HG03103 (cell line): ENCODE results near the gene PYCR2.
"Not testable (repeated sequence)": the region's sequence is repeated elsewhere in the genome, so short reads cannot be mapped to it uniquely, and the experiment has no call there.

Experiments used
- ATAC-seq: cut with Tn5 transposase; IDR thresholded peaks from one replicate; pipeline ENCODE4 v1.9.1; 2021; ENCODE audit warnings: low read depth; ENCODE audit not compliant: unreplicated experiment

Gene PYCR2

DNA sequence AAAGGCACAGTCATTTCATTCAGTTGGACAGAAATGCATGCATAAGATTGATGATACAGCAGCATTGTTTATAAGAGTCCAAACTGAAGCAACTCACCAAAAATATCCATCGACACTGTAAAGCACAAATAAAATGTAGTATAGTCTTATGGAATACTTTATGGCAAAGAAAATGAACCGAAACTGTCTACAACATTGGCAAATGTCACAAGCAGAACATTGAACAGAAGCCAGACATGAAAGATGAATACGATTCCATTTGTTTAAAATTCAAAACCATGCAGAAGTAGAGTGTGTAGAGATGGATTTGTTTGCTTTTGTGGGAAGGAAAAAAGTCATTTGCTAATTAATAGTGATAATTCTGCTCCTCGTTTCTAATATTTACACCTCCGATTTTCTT is 27.6 kb downstream of the PYCR2 start:
- no peak for ATAC-seq

- no peak for ATAC-seq
These were observed 31.7 kb downstream of the PYCR2 start for GRCh38 chr1:225892307-225892706.

DNA sequence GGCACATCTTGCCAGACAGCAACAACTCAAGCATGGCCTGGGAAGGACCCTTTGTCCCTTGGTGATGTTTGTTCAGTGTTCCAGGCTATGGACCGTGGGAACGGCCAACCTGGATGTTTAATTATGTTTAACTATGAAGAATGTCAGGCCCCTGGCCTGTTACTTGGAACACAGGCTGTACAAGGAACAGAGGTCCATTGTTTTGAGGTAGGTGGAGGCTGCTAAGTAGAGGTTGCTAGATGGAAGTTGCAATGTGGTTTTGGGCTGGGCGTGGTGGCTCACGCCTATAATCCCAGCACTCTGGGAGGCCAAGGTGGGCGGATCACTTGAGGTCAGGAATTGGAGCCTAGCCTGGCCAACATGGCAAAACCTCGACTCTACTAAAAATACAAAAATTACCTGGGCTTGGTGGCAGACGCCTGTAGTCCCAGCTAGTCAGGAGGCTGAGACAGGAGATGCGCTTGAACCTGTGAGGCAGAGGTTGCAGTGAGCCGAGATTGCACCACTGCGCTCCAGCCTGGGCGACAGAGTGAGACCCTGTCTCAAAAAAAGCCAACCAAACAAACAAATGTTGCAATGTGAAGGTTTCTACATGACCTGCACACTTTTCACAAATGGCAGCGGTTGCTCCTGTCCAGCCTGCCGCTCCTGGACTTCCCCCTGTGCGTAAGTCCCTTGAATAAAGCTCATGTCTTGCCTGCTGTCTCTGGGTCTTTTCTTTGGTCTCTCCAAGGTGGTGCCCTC is 32.6 kb downstream of the PYCR2 start:
- ATAC-seq, result no peak

DNA sequence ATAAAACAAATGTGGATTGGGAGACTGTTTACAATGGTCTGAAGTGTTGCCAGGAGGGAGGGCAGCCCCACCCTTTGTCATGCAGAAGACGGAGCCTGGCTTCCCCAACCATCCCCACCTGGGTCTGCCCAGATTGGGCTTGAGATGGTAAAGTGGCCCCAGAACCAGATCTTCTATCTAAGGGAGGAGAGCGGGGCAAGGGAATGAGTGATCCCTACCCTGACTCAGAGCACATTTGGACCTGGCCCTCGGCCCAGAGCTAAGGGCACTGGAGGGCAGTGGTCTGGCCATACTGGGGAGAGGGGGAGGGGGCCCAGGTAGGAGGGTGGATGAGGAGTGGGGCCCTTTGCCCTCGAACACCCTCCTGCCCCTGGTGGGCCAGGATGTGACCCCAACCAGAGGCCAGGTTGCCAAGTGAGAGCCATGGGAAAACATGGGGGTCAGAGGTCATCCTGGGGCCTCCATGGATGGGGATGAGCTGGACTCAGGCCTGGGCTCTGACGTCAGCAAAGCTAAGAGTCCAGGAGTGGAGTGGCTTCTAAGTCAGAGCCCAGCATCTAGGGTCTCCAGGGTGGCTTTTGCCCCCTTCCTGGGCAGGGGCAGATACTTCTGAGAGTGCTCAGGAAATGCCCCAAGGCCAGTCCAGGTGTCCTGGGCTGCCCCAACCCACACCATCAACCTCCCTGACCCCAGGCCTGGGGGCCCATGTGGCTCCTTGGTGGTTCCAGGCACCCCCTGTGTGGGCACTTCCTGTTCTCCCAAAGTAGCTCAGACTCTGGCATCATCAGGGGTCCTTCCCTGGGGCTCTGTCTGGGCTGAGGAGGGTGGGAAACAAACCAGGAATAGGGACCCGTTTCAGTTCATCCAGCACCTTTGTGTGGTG is 33.5 kb downstream of the PYCR2 start:
- no peak for ATAC-seq

- ATAC-seq, result no peak
These were observed 34.3 kb downstream of the PYCR2 start for GRCh38 chr1:225889743-225890142.

GRCh38 chr1:225888898-225889601 is 35.0 kb downstream of the PYCR2 start, which contains the start of gene LEFTY1:
LEFTY1 (minus strand) TSS chr1:225889146; CDS start chr1:225889066, 80 bp downstream.
- no peak for ATAC-seq

DNA sequence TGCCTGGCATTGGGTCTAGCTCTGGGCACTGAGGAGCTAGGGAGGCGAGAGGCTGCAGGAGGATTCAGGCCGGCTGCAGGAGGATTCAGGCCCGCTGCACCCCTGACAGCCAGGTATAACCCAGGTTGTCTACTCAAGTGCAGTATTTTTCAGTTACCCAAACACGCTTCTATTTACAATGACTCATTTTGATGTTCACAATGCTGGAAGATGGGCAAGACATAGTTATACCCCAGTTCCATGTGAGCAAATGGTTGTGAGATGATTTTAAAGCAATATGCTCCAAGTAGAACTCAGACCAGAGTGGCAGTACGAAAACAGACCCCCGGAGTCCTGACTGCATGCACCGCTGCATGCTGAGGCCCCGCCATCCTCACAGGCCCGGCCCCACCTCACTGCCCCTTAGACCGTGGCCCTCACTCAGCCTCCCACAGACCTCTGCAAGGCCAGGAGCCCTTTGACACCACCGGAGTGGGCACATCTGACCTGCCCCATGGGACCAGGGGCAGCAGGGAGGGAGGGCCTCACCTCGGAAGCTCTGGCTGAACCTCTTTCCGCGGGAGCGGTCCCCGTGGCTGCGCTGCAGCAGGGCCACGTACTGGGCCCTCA is 35.7 kb downstream of the PYCR2 start:
- ATAC-seq, result no peak

DNA sequence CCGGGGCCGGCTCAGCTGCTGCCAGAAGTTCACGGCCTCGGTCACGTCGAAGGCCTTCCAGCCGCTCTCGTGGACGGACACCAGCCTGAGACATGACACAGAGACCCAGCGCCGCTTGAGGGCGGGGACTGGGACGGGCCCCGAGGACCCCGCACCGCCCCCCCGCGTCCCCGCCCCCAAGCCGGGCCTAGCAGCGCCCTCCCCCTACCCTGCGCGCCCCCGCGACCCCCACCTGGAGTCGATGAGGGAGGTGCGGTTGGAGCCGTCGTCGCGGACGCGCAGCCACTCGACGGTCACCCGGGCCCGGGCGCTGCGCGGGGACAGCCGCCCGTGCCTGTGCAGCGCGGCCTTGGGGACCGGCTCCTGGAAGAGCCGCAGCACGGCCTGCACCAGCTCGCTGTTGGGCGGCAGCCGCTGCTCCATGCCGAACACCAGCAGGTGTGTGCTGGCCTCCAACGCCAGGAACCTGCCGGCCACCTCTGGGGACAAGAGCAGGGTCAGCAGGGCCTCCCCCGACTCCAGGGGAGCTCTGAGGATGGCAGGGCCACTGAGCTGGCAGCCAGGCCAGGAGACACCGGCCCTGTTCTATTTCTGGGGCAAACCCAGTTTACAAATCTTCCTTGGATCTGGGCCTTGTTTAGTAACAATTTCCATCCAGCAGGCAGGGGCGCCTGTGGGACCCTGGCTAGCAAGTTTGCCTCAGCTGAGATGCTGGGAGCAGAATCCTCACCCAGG is 36.3 kb downstream of the PYCR2 start:
- ATAC-seq, result not testable (repeated sequence)

DNA sequence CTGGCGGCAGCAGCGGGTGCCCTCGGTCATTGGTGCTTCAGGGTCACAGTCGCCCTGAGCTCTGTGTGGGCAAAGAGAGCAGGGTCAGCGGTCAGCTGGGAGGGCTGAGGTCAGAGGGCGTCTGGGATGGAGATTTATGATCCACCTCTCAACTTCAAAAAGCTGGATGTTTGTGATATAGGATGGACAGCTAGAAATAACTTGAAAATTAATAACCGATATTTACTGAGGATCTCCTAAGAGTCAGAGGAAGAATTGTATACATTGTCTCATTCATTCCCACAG is 37.1 kb downstream of the PYCR2 start:
- ATAC-seq, result no peak

GRCh38 chr1:225886159-225887029 is 37.7 kb downstream of the PYCR2 start:
- no peak for ATAC-seq

- ATAC-seq, result no peak
These were observed 38.7 kb downstream of the PYCR2 start for GRCh38 chr1:225885336-225885735.

DNA sequence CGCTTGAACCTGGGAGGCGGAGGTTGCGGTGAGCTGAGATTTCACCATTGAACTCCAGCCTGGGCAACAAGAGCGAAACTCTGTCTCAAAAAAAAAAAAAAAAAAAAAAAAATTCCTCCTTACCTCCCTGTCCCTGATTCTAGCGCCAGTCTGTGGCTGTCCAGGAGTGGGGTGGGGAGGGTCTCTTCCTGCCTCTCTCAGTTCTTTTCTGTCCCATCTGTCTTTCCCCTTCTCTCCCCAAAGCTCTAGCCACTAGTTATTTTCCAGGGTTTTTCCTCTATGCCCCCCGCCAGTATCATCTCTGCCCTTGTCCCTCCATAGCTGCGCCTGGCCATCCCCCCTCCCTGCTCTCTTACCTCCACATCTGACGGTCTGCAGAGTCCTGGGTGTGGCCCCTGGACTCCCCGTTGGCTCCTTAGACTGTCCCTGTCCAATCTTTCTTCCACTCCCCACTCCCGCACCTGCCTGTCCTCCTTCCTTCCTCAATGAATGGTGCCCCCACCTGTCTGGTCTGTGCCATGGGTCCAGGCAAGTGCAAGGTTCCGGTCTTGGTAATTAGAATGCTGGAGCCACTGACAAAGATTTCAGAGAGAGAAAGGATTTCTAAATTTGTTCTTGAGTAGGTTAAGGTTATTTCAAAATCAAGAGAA is 40.3 kb downstream of the PYCR2 start:
- ATAC-seq, result no peak

DNA sequence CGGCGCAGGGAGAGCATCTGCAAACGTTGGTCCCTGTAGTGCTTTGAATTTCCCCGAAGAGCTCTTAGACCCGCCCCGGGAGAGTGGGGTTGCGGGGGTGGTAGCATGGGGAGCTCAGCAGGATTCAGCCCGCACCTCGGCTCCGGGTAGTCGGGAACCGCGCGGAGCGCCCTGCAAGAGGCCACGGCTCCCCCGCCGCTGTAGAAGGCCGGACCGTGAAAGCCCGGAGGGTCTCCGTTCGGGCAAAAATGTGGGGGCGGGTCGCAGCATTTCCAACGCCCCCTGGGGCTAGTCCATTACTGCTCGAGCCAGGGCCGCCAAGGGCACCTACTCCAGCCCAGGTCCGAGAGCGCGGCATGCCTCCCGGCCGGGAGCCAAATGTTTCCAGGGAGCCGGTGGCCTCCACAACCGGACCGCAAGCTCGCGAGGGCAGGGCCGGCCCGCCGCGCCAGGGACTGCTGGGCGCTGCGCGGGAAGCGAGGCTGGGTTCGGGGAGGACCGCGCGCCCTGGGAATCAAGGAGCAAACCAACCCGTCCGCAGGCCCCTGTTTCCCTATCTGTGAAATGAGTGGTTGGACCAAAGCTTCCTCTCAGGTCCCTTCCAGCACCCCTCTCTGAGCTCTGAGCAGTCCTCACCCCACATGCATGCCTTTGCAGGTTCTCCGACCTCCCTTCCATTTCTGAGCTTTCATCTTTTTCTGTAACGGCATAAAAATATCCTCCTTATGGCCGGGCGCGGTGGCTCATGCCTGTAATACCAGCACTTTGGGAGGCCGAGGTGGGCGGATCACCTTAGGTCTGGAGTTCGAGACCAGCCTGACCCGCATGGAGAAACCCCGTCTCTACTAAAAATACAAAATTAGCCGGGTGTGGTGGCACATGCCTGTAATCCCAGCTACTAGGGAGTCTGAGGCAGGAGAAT is 41.1 kb downstream of the PYCR2 start:
- ATAC-seq, result peak; percentile 19

DNA sequence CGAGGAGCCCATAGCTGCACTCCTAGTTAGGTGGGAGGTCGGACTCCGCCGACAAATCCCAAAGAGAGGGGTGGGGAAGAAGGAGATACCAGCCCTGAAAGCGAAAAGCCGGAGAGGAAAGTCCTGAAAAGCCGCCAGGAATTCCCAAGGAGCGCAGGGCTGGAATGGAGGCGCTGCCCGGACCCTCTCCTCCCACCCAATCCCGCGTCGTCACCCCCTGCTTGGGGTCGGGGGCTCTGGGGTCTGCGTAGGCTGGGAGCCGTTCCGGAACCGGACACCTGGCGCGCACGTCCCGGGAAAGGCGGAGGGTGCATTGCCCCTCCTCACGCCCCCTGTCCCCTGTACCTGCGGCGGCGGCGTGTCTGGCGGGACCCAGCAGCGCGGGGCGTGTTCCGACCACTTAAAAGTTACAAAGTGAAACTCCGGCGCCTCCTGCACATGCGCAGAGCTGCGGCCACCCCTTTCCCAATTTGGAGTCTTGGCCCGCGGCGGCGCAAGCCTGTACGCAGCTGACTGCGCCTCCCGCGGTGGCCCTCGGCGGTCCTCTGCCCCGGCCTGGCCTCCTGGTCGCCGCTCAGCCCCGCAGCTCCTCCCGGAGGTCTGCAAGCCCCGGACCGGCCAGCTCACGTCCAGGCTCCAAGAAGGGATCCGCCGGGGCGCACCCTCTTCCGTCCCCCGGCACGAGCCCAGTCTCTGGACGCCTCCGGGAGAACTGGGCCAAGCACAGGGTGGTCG is 41.9 kb downstream of the PYCR2 start, which contains the start of gene TMEM63A:
Gene TMEM63A, minus strand, starts transcription at position 422 of the 735 bp plus-strand sequence. CDS start 4,800 bp downstream, outside the sequence.
- peak; percentile 70 for ATAC-seq

GRCh38 chr1:225881081-225881958 is 42.7 kb downstream of the PYCR2 start:
- no peak for ATAC-seq

DNA sequence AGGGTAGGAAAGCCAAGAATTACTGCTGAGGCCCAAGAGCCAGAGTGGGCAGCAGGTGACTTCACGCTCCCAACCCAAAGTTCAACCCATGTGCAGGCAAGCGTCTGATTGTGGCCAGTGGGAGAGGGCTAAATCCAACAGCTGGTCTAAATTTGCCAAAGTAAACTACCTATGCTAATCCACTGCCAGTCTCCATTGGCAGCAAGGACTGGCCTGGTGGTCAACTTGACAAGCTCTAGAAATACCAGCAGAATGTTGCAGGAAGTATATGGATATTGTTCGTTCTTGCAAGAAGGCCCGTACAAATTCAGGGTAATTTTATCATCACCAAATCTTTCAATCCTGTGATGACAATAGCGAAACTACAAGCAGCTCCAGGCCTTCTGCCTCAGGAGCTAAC is 43.4 kb downstream of the PYCR2 start:
- ATAC-seq, result no peak
